CD4-positive, alpha-beta T cell treated with Interleukin-1 beta for 1 hour (primary cell): ENCODE data around the gene AVEN.

Source experiments
- DNase-seq, 2 donors: peaks; one replicate each; pipeline ENCODE4 v3.0.0-alpha.2; 2020 to 2022

AVEN gene

GRCh38 chr15:33982516-33982915 lies 56.5 kb downstream of the AVEN start:
- no peak for DNase-seq

DNA sequence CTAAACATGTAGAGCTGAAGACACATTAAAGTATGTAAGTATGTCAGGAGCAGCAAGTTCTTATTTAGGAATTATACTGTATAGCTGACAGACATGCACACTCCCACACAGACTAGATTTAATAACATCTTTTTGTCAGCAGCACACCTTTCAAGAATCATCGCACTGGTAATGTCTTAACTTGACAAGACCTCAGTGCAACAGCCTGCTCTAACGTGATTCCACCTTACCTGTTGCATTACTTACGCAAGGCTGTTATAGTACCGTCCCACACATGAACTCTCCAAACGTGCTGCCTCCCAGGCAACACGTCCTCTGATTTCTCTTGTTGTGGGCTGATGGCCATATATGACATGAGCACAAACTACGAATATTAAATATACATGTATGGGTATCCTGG lies 58.8 kb downstream of the AVEN start:
- no peak for DNase-seq

DNA sequence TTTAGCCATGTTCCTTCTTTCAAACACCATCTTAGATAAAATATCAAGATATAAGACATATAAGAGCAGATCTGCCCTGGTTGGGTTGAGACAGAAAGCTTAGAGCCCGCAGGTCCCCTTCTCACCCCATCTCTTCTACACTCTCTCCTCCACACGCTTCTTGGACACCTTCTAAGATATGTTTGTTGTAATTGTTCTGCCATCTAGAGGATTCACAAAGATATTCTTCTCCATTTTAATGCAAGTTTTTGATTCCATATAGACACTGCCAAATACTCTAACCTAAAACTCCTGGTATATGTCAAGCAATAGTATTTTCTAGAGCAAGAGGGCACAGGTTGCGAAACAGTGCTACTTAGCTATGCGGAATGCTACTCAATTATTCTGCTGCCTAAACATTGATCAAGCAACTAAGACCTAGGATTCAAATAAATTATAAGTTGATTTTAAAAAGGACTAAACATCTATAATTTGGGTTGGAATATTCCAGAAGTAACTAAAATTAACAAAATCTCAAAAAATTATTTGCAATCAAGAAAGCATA lies 63.9 kb downstream of the AVEN start:
- no peak for DNase-seq

DNA sequence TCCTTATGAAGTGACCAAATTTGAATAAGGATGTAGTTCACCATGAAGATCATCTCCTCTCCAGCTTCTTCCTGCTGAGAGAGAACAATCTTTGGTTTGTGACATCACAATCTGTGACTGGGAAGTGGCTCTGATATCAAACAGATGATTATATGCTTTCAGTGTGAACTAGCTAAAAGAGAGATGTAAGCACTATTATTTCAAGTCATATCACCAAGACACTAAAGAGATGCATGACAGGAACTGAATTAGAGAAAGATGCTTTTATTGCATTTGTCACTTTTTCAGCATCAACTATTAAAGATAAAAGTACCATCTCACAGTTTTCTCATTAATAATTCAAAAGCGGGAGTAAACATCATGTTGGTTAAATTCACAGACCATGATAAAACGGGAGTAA lies 67.2 kb downstream of the AVEN start:
- DNase-seq: no peak

DNA sequence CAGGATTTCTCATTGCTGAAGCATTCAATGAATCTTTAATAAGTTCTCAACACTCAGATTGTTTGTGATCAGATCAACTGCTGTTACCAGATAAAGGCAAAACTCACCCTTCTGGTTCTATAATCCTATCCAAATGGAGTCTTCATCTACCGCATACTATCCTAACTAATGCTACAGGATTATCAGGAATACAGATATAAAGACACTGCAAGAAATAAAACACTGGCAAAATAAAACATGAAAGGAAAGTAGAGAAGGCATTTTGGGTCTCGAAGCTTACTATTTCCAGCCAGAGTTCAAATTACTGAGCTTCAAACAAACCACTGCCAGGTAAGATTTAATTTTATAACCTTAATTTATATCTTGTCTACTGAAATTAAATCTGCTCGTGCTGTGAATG lies 70.2 kb downstream of the AVEN start:
- DNase-seq: no peak

GRCh38 chr15:33968224-33968623 lies 70.8 kb downstream of the AVEN start, which contains the start of gene CHRM5:
Gene CHRM5 (plus strand): TSS chr15:33968497. CDS start chr15:34062718, 94,221 bp downstream.
- no peak for DNase-seq

- DNase-seq: no peak
These were observed 74.4 kb downstream of the AVEN start for GRCh38 chr15:33964665-33965040.

GRCh38 chr15:33963831-33964664 lies 75.0 kb downstream of the AVEN start:
- no peak for DNase-seq

GRCh38 chr15:33960549-33960935 lies 78.5 kb downstream of the AVEN start:
- no peak for DNase-seq

DNA sequence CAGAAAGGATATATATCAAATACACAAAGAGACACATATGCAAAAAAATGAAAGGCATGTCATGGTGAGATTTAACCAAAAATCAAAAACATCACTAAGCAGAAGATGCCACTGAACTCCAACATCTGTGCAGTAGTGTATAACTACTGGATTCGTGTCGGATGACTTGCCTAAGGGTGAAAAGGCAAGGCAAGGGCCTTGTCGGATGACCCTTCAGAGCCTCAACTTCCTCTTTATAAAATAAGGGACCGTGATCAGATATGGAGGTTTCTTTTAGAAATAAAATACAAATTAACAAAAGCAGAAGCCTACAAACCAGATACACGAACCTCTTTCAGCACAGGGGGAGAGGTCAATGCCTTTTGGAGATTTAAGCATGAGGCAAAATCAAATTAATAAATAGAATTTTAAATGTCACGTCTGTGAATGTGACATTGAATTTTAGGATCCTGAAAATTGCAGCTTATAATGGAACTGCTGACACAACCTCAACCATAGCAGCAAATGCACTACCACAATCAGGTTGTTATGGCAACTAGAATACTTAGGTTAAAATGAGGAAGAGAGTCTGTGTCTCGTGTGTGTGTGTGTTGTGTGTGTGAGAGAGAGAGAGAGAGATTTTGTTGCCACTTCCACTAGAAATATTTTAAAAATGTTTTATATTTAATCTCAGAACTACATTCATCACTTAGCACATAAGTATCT lies 79.0 kb downstream of the AVEN start:
- DNase-seq: no peak

- DNase-seq: no peak
These were observed 82.6 kb downstream of the AVEN start for GRCh38 chr15:33956397-33956796.

GRCh38 chr15:33955945-33956344 lies 83.1 kb downstream of the AVEN start:
- no peak for DNase-seq

DNA sequence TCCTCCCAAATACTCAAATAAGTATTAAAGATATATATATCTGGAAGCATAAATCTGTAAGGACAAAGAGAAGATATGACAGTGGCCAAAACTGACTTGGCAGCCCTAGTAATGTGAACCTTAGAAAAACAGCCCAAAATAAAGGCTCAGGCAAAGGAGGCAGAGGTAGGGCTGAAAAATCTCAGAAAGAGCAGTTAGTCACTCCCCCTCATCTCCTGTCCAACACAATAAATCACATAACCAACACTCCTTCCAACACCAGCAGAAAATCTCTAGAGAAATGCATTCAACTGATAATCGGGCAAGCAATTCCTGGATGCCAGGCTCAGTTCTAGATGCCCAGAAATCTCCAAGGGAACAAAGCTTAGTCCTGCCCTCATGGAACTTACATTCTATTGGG lies 92.9 kb downstream of the AVEN start:
- no peak for DNase-seq

DNA sequence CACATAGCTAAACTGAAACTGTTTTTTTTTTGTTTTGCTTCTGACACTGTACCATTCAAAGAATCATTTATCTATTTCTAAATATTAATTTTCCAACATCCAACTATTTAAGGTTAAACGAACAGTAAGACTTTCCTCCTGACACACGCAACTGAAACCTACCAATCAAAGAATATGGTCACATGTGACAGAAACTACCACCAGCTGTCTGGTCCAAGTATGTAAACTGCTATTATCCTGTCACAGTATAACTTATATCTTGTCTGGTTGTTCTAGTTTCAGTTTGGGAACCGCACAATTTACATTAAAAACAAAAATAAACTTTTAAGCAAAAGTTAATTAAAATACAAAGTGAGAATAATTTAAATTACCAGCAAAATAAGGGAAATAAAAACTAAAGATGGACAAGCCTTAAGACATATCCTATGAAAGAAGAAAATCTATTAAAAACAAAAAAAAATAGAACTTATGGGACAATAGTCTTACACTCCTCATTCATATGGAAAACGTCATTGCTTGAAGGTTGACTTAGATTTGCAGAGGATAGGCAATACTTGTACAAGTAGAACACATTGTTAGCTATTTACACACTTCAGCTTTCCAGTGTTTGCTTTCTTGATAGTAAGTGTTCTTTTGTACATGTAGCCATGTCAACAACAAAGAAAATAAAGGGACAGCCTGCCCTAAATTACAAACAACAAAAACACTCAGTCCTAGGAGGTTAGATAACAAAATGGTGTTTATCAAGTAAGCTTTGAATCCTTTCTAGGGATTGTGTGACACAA lies 97.5 kb downstream of the AVEN start:
- no peak for DNase-seq

DNA sequence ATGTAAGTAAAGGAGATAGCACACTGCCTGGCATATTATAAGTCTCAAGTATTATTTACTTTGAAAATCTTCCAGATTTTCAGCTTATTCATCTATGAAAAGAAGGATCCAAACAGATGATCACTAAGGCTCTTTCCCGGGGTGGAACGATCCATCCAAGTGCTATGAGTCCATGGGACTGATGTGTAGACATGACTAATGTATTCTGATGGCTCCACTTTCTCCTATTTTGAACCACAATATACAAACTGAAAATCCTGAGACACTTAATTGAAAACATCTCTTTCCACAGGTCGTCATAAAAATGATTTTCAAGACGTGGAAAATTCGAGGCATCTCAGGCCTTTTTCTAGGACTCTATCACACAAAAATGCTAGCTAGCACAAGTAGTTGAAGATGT lies 104.1 kb downstream of the AVEN start:
- DNase-seq: no peak

DNA sequence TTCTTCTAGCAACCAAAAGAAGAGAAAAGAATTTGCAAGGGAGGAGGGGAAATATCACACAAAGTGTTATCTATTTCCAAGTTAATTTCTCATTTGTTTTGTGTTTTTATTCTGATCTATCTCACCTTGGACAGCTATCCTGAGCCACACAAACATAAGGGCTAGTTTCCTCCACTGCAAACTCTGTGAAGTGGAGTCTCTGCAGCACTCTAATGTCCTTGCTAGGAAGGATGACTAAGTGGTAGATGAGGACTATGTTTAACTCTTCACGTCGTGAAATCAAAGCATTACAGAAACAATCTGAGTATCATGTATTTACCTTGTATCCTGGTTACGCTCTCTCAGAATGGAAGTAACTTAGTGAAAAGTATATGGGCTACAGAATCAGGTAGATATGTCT lies 104.6 kb downstream of the AVEN start:
- DNase-seq: no peak

DNA sequence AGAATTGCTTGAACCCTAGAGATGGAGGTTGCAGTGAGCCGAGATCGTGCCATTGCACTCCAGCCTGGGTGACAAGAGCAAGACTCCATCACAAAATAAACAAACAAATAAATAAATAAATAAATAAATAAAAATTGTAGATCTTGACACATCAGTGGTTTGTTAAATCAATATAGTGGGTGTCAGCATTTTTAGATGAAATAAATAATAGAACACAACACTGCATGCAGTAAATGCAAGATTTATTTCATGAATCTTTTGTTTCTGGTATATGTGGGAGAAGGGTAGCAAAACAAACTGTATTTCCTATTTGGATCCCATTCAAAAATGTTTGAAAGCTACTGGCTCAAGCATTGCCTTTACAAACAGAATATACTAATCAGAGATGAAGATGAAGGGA lies 106.3 kb downstream of the AVEN start:
- no peak for DNase-seq

- DNase-seq: no peak
These were observed 112.7 kb downstream of the AVEN start for GRCh38 chr15:33926260-33926659.

- DNase-seq: no peak
These were observed 115.6 kb downstream of the AVEN start for GRCh38 chr15:33923446-33923845.

DNA sequence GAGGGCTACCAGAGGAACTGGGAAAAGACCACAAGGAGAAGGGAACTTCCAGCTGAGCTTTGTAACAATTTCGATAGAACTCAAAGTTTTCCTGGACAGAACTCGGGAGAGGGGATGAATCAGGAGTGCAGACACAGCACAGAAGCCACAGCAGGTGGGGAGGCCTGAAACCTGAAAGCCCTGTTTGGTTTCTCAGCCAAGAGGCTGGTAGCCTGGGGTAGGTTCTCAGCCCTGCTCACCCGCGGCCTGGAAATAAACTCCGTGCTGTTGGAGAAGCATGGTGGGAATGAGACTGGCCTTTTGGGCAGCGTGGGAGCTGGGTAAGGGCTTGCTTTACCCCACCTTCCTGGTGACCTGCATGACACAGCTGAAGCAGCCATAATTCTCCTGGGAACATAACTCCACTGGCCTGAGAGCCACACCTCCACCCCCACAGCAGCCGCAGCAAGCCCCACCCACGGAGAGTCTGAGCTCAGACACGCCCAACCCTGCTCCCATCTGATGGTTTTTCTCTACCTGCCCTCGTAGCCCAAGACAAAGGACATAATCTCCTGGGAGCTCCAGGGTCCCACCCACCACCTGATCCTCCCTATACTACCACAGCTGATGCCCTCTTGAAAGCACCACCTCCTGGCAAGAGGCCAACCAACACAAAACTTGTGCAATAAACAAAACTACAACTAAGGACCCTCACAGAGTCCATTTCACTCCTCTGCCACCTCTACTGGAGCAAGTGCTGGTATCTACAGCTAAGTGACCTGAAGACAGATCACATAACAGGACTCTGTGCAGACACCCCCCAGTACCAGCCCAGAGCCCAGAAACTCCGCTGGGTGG lies 123.2 kb downstream of the AVEN start:
- DNase-seq: no peak

DNA sequence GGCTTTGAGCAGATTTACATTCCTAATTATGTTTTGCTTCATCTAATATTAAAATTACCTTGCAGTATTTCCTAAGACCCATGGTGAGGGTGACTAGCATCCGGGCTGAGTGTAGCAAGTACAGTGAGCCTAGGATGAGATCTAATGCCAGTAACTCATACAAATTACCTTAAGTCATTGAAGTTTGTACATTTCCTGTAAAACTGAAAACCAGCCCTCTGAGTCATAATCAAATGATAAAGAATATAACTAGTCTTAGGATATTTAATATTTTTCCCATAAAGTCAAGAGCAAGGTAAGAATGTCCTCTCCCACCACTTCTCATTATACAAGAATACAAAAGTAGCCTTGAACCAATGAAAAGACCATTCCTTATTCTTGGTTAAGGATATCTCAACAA lies 125.5 kb downstream of the AVEN start:
- no peak for DNase-seq

GRCh38 chr15:33912326-33912725 lies 126.7 kb downstream of the AVEN start:
- DNase-seq: no peak
